Skeletal muscle cell (primary cell): ENCODE data around the gene FMNL2.
A peak's percentile ranks its signal among the peaks of the same experiment; 100 is the strongest.

Experiments used
- DNase-seq: peaks from one replicate; pipeline ENCODE4 v3.0.0-alpha.2; 2010; ENCODE audit warnings: low read depth
- H3K4me3 ChIP-seq: 2 replicates; pipeline ENCODE4 v1.5.1; 2011; ENCODE audit warnings: low read depth, mild to moderate bottlenecking, control low read depth, low read length, moderate library complexity

Gene FMNL2

DNA sequence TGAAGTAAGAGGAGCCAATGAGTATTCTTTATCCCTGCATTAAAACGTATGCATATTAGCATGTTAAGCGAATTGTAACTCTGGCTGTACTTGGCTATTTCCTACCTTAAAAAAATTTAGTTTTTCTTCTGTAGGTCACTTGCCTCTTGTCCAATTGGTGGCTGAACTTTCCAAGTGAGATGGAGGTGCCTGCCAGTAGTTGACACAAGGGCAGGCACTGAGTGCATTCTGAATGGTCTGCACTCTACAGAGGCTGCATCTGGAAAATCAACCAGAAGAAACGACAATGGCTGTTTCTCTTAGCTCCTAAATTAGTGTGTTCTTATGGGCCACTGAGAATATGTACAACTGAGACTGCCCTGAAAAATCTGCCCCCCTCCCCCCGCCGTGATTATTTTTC lies 221.5 kb downstream of the FMNL2 start:
- no peak overlapping the region for H3K4me3 ChIP-seq
- no peak for DNase-seq

- no peak for DNase-seq
- no peak overlapping the region for H3K4me3 ChIP-seq
These were observed 222.4 kb downstream of the FMNL2 start for GRCh38 chr2:152557273-152557888.

- no peak overlapping the region for H3K4me3 ChIP-seq
- peak; percentile 94 for DNase-seq
These were observed 223.4 kb downstream of the FMNL2 start for GRCh38 chr2:152558158-152558984.

GRCh38 chr2:152559008-152559407 lies 224.0 kb downstream of the FMNL2 start:
- H3K4me3 ChIP-seq: no peak overlapping the region
- no peak for DNase-seq

DNA sequence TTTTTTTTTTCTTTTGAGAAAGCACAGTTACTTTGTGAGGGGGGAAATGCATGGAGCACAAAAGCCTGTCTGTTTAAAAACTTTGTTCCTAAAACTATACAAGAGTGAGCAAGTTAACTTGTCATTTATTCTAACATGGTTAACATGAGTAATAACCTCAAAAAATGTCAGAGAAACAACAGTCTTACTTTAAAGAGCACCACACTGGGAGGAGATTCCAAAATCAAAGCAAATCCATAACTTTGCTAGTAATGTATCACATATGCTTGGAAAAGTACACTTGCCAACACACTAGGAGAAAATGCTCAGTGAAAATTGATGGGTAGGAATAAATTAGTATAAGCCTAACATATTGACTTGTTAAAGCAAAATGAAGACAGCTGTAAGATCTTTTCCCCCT lies 225.2 kb downstream of the FMNL2 start:
- no peak for DNase-seq
- no peak overlapping the region for H3K4me3 ChIP-seq

GRCh38 chr2:152560873-152561595 lies 226.1 kb downstream of the FMNL2 start:
- no peak overlapping the region for H3K4me3 ChIP-seq

DNA sequence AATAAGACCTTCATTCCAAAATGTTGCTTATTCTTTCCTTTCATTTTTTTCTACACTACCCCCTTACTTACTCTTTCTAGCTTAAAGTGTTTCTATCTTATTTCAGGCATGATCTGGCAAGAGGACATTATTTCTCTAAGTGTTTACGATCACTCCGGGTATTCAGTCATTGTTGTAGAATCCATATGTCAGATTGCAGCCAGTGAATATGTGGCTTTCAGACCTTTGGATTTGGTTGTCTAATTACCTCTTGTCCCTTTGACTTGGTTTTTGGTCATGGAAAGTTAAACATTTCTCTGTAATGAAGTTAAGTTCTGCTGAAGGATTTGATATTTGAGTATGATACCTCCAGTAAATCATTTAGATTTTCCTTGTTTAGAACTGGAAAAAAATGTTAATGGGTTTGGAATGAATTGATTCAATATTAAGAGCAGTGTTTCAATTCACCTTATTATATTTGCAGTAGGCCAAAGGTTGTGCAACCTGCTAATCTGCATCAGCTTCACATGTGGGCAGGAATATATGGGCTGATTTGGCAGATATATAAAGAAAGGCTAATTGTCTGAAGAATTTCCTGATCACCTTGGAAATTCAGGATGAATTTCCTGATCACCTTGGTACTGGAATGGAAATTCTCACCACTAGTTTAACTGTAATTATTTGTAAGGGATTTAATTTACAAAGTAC lies 227.4 kb downstream of the FMNL2 start:
- no peak overlapping the region for H3K4me3 ChIP-seq
- DNase-seq: no peak

More at GRCh38 chr2:152560873-152561595, 226.1 kb downstream of the FMNL2 start:
- DNase-seq: no peak

GRCh38 chr2:152563764-152564163 lies 228.8 kb downstream of the FMNL2 start:
- DNase-seq: no peak
- H3K4me3 ChIP-seq: no peak overlapping the region

DNA sequence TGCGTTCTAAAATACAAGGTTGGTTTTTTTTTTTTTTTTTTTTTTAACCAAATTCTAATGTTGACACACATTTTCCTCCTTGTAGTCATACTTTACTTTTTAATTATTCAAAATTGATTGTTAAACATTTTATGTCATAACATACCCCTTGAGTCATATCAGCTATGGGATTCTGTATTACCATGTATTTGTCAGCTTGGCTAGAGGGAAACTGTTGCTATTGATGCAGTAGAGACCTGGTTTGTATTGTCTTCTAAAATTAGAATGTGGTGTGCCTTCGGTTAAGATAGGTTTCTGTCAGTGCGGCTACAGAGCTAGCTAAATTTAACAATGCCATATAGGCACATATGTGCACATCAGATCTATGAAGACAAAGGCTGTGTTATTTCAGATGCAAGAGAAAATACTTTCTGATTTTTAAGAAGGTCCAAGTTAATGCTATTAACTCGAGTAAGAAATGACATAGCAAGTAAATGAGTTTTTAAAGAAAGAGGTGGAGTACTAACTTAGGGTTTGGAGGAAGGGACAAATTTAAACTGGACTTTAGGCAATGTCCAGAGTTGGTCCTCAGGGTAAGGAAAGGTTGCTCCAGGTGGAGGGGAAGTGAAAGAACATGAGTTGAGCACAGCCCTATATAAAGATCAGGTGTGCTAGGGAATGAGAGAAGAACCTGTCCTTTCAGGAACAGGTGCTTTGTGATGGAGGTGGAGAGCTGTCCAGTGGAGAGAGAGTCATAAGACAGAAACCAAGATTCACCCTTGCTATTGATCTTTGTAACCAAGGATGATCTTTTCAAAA lies 230.0 kb downstream of the FMNL2 start:
- no peak overlapping the region for H3K4me3 ChIP-seq
- no peak for DNase-seq

- no peak overlapping the region for H3K4me3 ChIP-seq
- DNase-seq: no peak
These were observed 231.1 kb downstream of the FMNL2 start for GRCh38 chr2:152565884-152566727.

- no peak for DNase-seq
- H3K4me3 ChIP-seq: no peak overlapping the region
These were observed 231.7 kb downstream of the FMNL2 start for GRCh38 chr2:152566728-152567069.

DNA sequence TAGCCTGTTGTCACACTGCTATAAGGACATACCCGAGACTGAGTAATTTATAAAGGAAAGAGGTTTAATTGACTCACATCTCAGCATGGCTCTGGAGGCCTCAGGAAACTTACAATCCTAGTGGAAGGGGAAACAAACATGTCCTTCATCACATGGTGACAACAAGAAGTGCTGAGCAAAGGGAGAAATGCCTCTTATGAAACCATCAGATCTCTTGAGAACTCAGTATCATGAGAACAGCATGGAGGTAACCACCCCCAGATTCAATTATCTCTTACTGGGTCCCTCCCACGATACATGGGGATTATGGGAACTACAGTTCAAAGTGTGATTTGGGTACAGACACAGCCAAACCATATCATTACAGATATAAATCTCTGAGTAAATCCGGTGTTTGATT lies 233.6 kb downstream of the FMNL2 start:
- H3K4me3 ChIP-seq: no peak overlapping the region
- DNase-seq: no peak

DNA sequence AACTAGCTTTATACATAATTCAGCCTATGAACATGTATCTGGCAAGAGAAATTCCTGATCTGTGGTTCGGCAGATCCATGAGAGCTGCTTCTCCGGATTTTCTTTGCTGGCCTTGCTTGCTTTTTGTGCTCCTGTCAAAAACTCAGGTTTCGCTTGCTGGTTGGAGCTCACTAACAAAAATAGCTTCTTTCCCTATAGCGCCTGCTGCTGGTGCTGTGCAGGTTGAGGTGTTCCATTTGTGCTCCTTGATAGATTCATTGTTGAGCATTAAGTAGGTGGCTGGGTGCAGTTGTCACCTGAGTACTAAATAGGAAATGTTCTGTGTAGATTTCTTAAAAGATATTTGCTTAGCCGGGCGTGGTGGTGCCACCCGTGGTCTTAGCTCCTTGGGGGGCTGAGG lies 234.2 kb downstream of the FMNL2 start:
- no peak overlapping the region for H3K4me3 ChIP-seq
- no peak for DNase-seq

GRCh38 chr2:152571048-152571766 lies 236.2 kb downstream of the FMNL2 start:
- H3K4me3 ChIP-seq: no peak overlapping the region
- no peak for DNase-seq

DNA sequence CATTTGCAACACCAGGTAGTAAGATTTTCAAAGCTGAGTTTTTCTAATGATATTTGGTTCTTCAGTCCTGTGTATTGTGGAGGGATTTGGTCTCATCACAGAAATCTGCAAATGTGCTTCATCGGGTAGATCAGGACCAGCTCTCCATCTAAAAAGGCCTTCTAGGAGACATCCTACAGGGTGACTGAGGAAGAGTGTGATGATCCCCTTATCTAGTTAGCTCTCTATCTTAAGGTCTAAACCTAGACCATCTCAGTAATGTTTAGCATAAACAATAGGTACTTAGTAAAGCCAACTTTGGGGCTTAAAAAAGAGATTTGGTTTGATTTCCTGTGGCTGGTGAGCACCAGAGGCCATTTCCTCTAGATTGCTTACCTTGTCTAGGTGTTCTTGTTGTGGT lies 237.1 kb downstream of the FMNL2 start:
- no peak for DNase-seq
- H3K4me3 ChIP-seq: no peak overlapping the region

DNA sequence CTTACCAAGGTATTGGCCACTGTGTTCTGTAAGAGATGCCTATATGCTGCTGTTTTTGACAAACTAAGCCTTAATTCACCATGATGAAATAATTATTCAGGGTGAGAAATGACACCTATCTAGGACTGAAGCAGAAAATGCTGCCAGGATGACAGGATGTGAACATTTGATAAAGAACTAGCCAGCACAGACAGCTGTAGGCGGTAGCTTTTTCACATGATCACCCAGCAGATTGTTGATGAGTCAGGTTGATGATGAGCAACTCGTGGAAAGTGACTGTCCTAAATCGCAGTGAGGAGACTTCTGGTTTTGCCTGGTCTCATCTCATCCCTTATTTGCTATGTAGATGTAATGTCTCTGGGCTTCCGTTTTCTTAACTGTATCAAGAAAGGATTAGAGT lies 238.2 kb downstream of the FMNL2 start:
- H3K4me3 ChIP-seq: no peak overlapping the region
- DNase-seq: peak; percentile 85

DNA sequence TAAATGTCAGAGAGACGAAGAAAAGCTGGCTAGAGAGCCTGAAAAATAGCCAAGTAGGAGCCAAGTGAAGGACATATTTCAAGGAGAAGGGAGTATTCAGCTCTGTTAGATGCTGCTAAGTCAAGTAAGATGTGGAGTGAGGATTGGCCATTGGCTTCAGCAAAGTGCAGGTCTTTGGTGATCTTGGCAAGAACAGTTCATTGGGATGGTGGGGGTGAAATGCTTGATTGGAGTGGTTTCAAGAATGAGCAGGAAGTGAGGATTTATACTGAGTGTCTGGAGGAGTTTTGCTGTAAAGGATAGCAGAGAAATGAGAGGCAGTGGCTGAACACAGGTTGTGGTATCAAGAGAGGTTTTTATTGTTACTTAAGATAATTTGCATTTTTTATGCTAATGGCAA lies 242.6 kb downstream of the FMNL2 start:
- no peak overlapping the region for H3K4me3 ChIP-seq
- DNase-seq: no peak

GRCh38 chr2:152578573-152578972 lies 243.6 kb downstream of the FMNL2 start:
- no peak overlapping the region for H3K4me3 ChIP-seq
- no peak for DNase-seq
